Osteoblast (primary cell): ENCODE measurements around the gene OR10H4. TPM values are rescaled to one million over a fixed set of nuclear protein-coding genes. Genes with fewer than 3 reads are reported as not detected.
"Not testable (repeated sequence)": the region's sequence is repeated elsewhere in the genome, so short reads cannot be mapped to it uniquely, and the experiment has no call there.

Experiments used
- DNase-seq: peaks from one replicate; pipeline ENCODE4 v3.0.0; 2011; ENCODE audit warnings: low spot score, mixed read lengths; ENCODE audit not compliant: insufficient read length; ENCODE audit errors: missing footprints
- H2AFZ ChIP-seq: 2 replicates; pipeline ENCODE4 v1.6.0; 2011; ENCODE audit warnings: mild to moderate bottlenecking, low read length
- H3K27ac ChIP-seq: 2 replicates; pipeline ENCODE4 v1.5.1; 2011; ENCODE audit warnings: mild to moderate bottlenecking, low read depth, low read length, moderate library complexity
- H3K27me3 ChIP-seq: 2 replicates; pipeline ENCODE4 v1.6.0; 2012; ENCODE audit warnings: mild to moderate bottlenecking, control low read depth, inconsistent platforms, low read length, moderate library complexity; ENCODE audit not compliant: insufficient read depth
- H3K36me3 ChIP-seq: 2 replicates; pipeline ENCODE4 v1.5.1; 2011; ENCODE audit warnings: mild to moderate bottlenecking, low read length, control low read depth, moderate library complexity; ENCODE audit not compliant: insufficient read depth
- H3K4me1 ChIP-seq: 2 replicates; pipeline ENCODE4 v1.5.1; 2011; ENCODE audit warnings: mild to moderate bottlenecking, low read length, control low read depth, moderate library complexity; ENCODE audit not compliant: insufficient read depth
- H3K4me2 ChIP-seq: 2 replicates; pipeline ENCODE4 v1.6.0; 2011; ENCODE audit warnings: mild to moderate bottlenecking, low read length; ENCODE audit not compliant: insufficient read depth
- H3K4me3 ChIP-seq: fragments of 200-600 bp; sonication (generic); 3 replicates; pipeline ENCODE4 v1.5.1; 2012; ENCODE audit warnings: mild to moderate bottlenecking, low read length, inconsistent platforms; ENCODE audit not compliant: insufficient read depth
- H3K79me2 ChIP-seq: 2 replicates; pipeline ENCODE4 v1.6.0; 2012; ENCODE audit warnings: mild to moderate bottlenecking, low read length, control low read depth, inconsistent platforms; ENCODE audit not compliant: insufficient read depth
- H3K9me3 ChIP-seq: 2 replicates; pipeline ENCODE4 v1.5.1; 2011; ENCODE audit warnings: low read depth, low read length, control low read depth
- H4K20me1 ChIP-seq: 2 replicates; pipeline ENCODE4 v1.6.0; 2012; ENCODE audit warnings: mild to moderate bottlenecking, low read length, control low read depth; ENCODE audit not compliant: insufficient read depth
- CTCF ChIP-seq: IDR thresholded peaks from 2 replicates; pipeline ENCODE4 v1.5.1; 2011; ENCODE audit warnings: mild to moderate bottlenecking, low read depth, low read length, moderate library complexity; ENCODE audit errors: extremely low read depth
- total RNA-seq: library from RNA; depleted of rRNA; stranded (reverse); fragments of >200 nt; gene quantifications from 2 replicates; pipeline ENCODE4 v1.2.3, GENCODE V29; 2012

Gene OR10H4
- total RNA-seq = not detected in 2 replicates

- Histone ChIP-seq H2AFZ (no peak within 1 kb of the TSS), H3K36me3 (no peaks in the 10 kb centered on the region), H3K9me3 (peaks cover 3% of the 10 kb centered on the region), H3K27ac (no peak within 1 kb of the TSS), H3K4me3 (no peak within 1 kb of the TSS), H3K79me2 (no peaks in the 10 kb centered on the region), H4K20me1 (no peaks in the 10 kb centered on the region), H3K4me1 (no peaks in the 10 kb centered on the region), H3K27me3 (no peaks in the 10 kb centered on the region), H3K4me2 (no peak within 1 kb of the TSS)
- DNase-seq = no peak
- no peak for TF ChIP-seq CTCF
Observed at GRCh38 chr19:15948223-15949058, at the start of gene OR10H4. TSS of gene OR10H4 (plus strand) at chr19:15949008. CDS start at chr19:15949008, 0 bp downstream.

GRCh38 chr19:15899561-15899960, 49.2 kb upstream of the OR10H4 start:
- H3K4me3 ChIP-seq, H4K20me1 ChIP-seq, H3K27me3 ChIP-seq, H3K9me3 ChIP-seq, H2AFZ ChIP-seq, H3K36me3 ChIP-seq, H3K4me2 ChIP-seq, H3K27ac ChIP-seq, DNase-seq, H3K4me1 ChIP-seq, H3K79me2 ChIP-seq: not testable (repeated sequence)

GRCh38 chr19:15900032-15900431, 48.8 kb upstream of the OR10H4 start:
- H2AFZ ChIP-seq, H3K27ac ChIP-seq, DNase-seq, H4K20me1 ChIP-seq, H3K27me3 ChIP-seq, H3K4me1 ChIP-seq, H3K4me3 ChIP-seq, H3K79me2 ChIP-seq, H3K36me3 ChIP-seq, H3K9me3 ChIP-seq, H3K4me2 ChIP-seq: not testable (repeated sequence)

GRCh38 chr19:15900504-15900903, 48.3 kb upstream of the OR10H4 start:
- H4K20me1 ChIP-seq = no peaks in the 10 kb centered on the region
- no peaks in the 10 kb centered on the region for H3K79me2 ChIP-seq
- H3K27ac ChIP-seq = no peak overlapping the region
- no peaks in the 10 kb centered on the region for H3K9me3 ChIP-seq
- H3K4me1 ChIP-seq = no peaks in the 10 kb centered on the region
- H2AFZ ChIP-seq = no peak overlapping the region
- H3K36me3 ChIP-seq = no peaks in the 10 kb centered on the region
- no peak overlapping the region for H3K4me3 ChIP-seq
- no peak for TF ChIP-seq CTCF
- H3K4me2 ChIP-seq = no peak overlapping the region
- no peaks in the 10 kb centered on the region for H3K27me3 ChIP-seq
- DNase-seq = no peak

GRCh38 chr19:15902254-15902653, 46.6 kb upstream of the OR10H4 start:
- Histone ChIP-seq H4K20me1 (no peaks in the 10 kb centered on the region), H3K36me3 (no peaks in the 10 kb centered on the region), H3K27ac (no peak overlapping the region), H3K27me3 (no peaks in the 10 kb centered on the region), H3K4me3 (no peak overlapping the region), H3K9me3 (no peaks in the 10 kb centered on the region), H3K79me2 (no peaks in the 10 kb centered on the region), H2AFZ (no peak overlapping the region), H3K4me1 (no peaks in the 10 kb centered on the region), H3K4me2 (no peak overlapping the region)
- DNase-seq = no peak
- TF ChIP-seq CTCF = no peak

GRCh38 chr19:15902898-15903297, 45.9 kb upstream of the OR10H4 start:
- not testable (repeated sequence) for H3K27me3 ChIP-seq, H3K79me2 ChIP-seq, H3K4me3 ChIP-seq, H3K9me3 ChIP-seq, H2AFZ ChIP-seq, H3K4me1 ChIP-seq, DNase-seq, H4K20me1 ChIP-seq, H3K36me3 ChIP-seq, H3K27ac ChIP-seq, H3K4me2 ChIP-seq
